T-helper 2 cell (primary cell): Measurements from ENCODE around the gene FBXL20.

Experiments used
- DNase-seq, 5 experiments: peaks; one replicate each; pipeline versions ENCODE4 v3.0.0 to v3.0.0-alpha.2; 2012 to 2022

Gene FBXL20

GRCh38 chr17:39244600-39245570, 156.5 kb downstream of the FBXL20 start:
- DNase-seq: peak; percentile 64 to 80 (median 75)

GRCh38 chr17:39244016-39244599, 157.3 kb downstream of the FBXL20 start:
- DNase-seq: peak in 1 of 5 experiments; percentile 40

GRCh38 chr17:39243155-39243554, 158.3 kb downstream of the FBXL20 start:
- no peak for DNase-seq

GRCh38 chr17:39240631-39241030, 160.8 kb downstream of the FBXL20 start:
- DNase-seq: no peak

GRCh38 chr17:39239640-39240314, 161.6 kb downstream of the FBXL20 start:
- DNase-seq: peak; percentile 44 to 80 (median 59)

GRCh38 chr17:39238311-39238972, 163.0 kb downstream of the FBXL20 start:
- DNase-seq: peak; percentile 56 to 97 (median 80)

- no peak for DNase-seq
Measured at GRCh38 chr17:39237586-39237985, 163.8 kb downstream of the FBXL20 start.

- DNase-seq: no peak
Measured at GRCh38 chr17:39236981-39237441, 164.4 kb downstream of the FBXL20 start.

GRCh38 chr17:39236450-39236927, 164.9 kb downstream of the FBXL20 start:
- no peak for DNase-seq

- DNase-seq: peak in 2 of 5 experiments; percentile 41 to 85
Measured at GRCh38 chr17:39235555-39236449, 165.6 kb downstream of the FBXL20 start.

- peak in 4 of 5 experiments; percentile 31 to 63 (median 50) for DNase-seq
Measured at GRCh38 chr17:39231591-39232551, 169.6 kb downstream of the FBXL20 start.

GRCh38 chr17:39231091-39231561, 170.3 kb downstream of the FBXL20 start:
- no peak for DNase-seq

GRCh38 chr17:39230361-39230760, 171.1 kb downstream of the FBXL20 start:
- DNase-seq: no peak

GRCh38 chr17:39229274-39229913, 172.0 kb downstream of the FBXL20 start:
- DNase-seq: no peak

- DNase-seq: no peak
Measured at GRCh38 chr17:39227364-39227919, 174.0 kb downstream of the FBXL20 start.

GRCh38 chr17:39225959-39226683, 175.3 kb downstream of the FBXL20 start:
- DNase-seq: peak in 2 of 5 experiments; percentile 37 to 45

GRCh38 chr17:39225308-39225958, 176.0 kb downstream of the FBXL20 start, which contains the start of gene STAC2:
STAC2 (minus strand) TSS chr17:39225945; CDS start chr17:39225502, 443 bp downstream.
- DNase-seq: no peak
